Measurements from ENCODE around the gene ANO10. TPM values are rescaled to one million over a fixed set of nuclear protein-coding genes. Genes with fewer than 3 reads are reported as not detected.
"Not testable (repeated sequence)": the region's sequence is repeated elsewhere in the genome, so short reads cannot be mapped to it uniquely, and the experiment has no call there.

Gene ANO10
- total RNA-seq, 1 donor from 2014 or later: 45.4 TPM

- no peak for FAIRE-seq
- Histone ChIP-seq H3K4me2 (ENCODE audit: low read length) (no peak overlapping the region), H3K4me1 (ENCODE audit: insufficient read depth, low read length) (peaks cover 9% of the 10 kb centered on the region), H3K9me3 (ENCODE audit: insufficient read depth, low read depth, low read length) (no peaks in the 10 kb centered on the region), H3K27ac (ENCODE audit: low read depth, low read length) (no peak overlapping the region), H3K4me3 (ENCODE audit: insufficient read depth, low read depth, low read length) (no peak overlapping the region), H3K36me3 (ENCODE audit: insufficient read depth, low read length) (no peaks in the 10 kb centered on the region), H3K79me2 (ENCODE audit: insufficient read depth, low read length) (no peaks in the 10 kb centered on the region), H2AFZ (ENCODE audit: low read depth, low read length) (no peak overlapping the region), H3K27me3 (ENCODE audit: insufficient read depth, low read length) (no peaks in the 10 kb centered on the region), H3K9ac (ENCODE audit: low read length) (no peak overlapping the region), H4K20me1 (ENCODE audit: insufficient read depth, low read length) (no peaks in the 10 kb centered on the region)
- no peak overlapping the region for H3K27ac Mint-ChIP-seq (ENCODE audit: unreplicated experiment)
- H3K9me3 Mint-ChIP-seq (ENCODE audit: unreplicated experiment): peaks cover 5% of the 10 kb centered on the region
- peaks cover 10% of the 10 kb centered on the region for H3K36me3 Mint-ChIP-seq (ENCODE audit: low read depth, unreplicated experiment)
- no peak for DNase-seq (ENCODE audit: low read depth)
- H3K4me1 Mint-ChIP-seq (ENCODE audit: low read depth, unreplicated experiment): no peaks in the 10 kb centered on the region
- no peaks in the 10 kb centered on the region for H3K27me3 Mint-ChIP-seq (ENCODE audit: low read depth, unreplicated experiment)
- no peak overlapping the region for H3K4me3 Mint-ChIP-seq (ENCODE audit: unreplicated experiment)
- TF ChIP-seq CTCF (IDR thresholded peaks at IDR 0.05; ENCODE audit: insufficient read depth, low read depth, low read length): no peak
- no peak for TF ChIP-seq EZH2 (IDR thresholded peaks at IDR 0.05; ENCODE audit: insufficient read depth, low read length)
These were observed 99.9 kb downstream of the ANO10 start for GRCh38 chr3:43521941-43522340.

- not testable (repeated sequence) for H3K9me3 ChIP-seq (ENCODE audit: insufficient read depth, low read depth, low read length); H2AFZ ChIP-seq (ENCODE audit: low read depth, low read length)
These were observed 103.3 kb downstream of the ANO10 start for GRCh38 chr3:43518515-43518914.

GRCh38 chr3:43515970-43516635, 105.7 kb downstream of the ANO10 start:
- no peak for FAIRE-seq
- H4K20me1 ChIP-seq (ENCODE audit: insufficient read depth, low read length): no peaks in the 10 kb centered on the region
- peaks cover 5% of the 10 kb centered on the region for H3K9me3 Mint-ChIP-seq (ENCODE audit: unreplicated experiment)
- no peak overlapping the region for H2AFZ ChIP-seq (ENCODE audit: low read depth, low read length)
- peaks cover 7% of the 10 kb centered on the region for H3K4me1 Mint-ChIP-seq (ENCODE audit: low read depth, unreplicated experiment)
- no peak overlapping the region for H3K27ac Mint-ChIP-seq (ENCODE audit: unreplicated experiment)
- no peak overlapping the region for H3K4me3 ChIP-seq (ENCODE audit: insufficient read depth, low read depth, low read length)
- no peak overlapping the region for H3K27ac ChIP-seq (ENCODE audit: low read depth, low read length)
- peaks cover 9% of the 10 kb centered on the region for H3K36me3 Mint-ChIP-seq (ENCODE audit: low read depth, unreplicated experiment)
- no peaks in the 10 kb centered on the region for H3K27me3 ChIP-seq (ENCODE audit: insufficient read depth, low read length)
- H3K9ac ChIP-seq (ENCODE audit: low read length): no peak overlapping the region
- H3K4me1 ChIP-seq (ENCODE audit: insufficient read depth, low read length): no peaks in the 10 kb centered on the region
- no peaks in the 10 kb centered on the region for H3K79me2 ChIP-seq (ENCODE audit: insufficient read depth, low read length)
- no peaks in the 10 kb centered on the region for H3K9me3 ChIP-seq (ENCODE audit: insufficient read depth, low read depth, low read length)
- no peak for TF ChIP-seq CTCF (IDR thresholded peaks at IDR 0.05; ENCODE audit: insufficient read depth, low read depth, low read length)
- no peak for TF ChIP-seq EZH2 (IDR thresholded peaks at IDR 0.05; ENCODE audit: insufficient read depth, low read length)
- no peaks in the 10 kb centered on the region for H3K36me3 ChIP-seq (ENCODE audit: insufficient read depth, low read length)
- no peak for DNase-seq (ENCODE audit: low read depth)
- no peak overlapping the region for H3K4me2 ChIP-seq (ENCODE audit: low read length)
- H3K4me3 Mint-ChIP-seq (ENCODE audit: unreplicated experiment): no peak overlapping the region
- no peaks in the 10 kb centered on the region for H3K27me3 Mint-ChIP-seq (ENCODE audit: low read depth, unreplicated experiment)

More at GRCh38 chr3:43518515-43518914, 103.3 kb downstream of the ANO10 start:
- H3K27ac ChIP-seq (ENCODE audit: low read depth, low read length); H3K36me3 ChIP-seq (ENCODE audit: insufficient read depth, low read length); H3K27me3 Mint-ChIP-seq (ENCODE audit: low read depth, unreplicated experiment); H3K9me3 Mint-ChIP-seq (ENCODE audit: unreplicated experiment); H4K20me1 ChIP-seq (ENCODE audit: insufficient read depth, low read length); H3K4me1 Mint-ChIP-seq (ENCODE audit: low read depth, unreplicated experiment); H3K4me3 ChIP-seq (ENCODE audit: insufficient read depth, low read depth, low read length); H3K9ac ChIP-seq (ENCODE audit: low read length); DNase-seq (ENCODE audit: low read depth); H3K79me2 ChIP-seq (ENCODE audit: insufficient read depth, low read length); FAIRE-seq; H3K4me2 ChIP-seq (ENCODE audit: low read length); H3K27ac Mint-ChIP-seq (ENCODE audit: unreplicated experiment); H3K4me1 ChIP-seq (ENCODE audit: insufficient read depth, low read length); H3K27me3 ChIP-seq (ENCODE audit: insufficient read depth, low read length); H3K4me3 Mint-ChIP-seq (ENCODE audit: unreplicated experiment): not testable (repeated sequence)
- peaks cover 14% of the 10 kb centered on the region for H3K36me3 Mint-ChIP-seq (ENCODE audit: low read depth, unreplicated experiment)
